GM21515 (cell line): ENCODE results near the gene RASSF10.

Source experiments
- ATAC-seq: cut with Tn5 transposase; IDR thresholded peaks from one replicate; pipeline ENCODE4 v1.9.1; 2021; ENCODE audit not compliant: unreplicated experiment

Gene RASSF10

GRCh38 chr11:12993626-12994025, 15.5 kb upstream of the RASSF10 start:
- ATAC-seq: no peak

- no peak for ATAC-seq
These were observed 14.6 kb upstream of the RASSF10 start for GRCh38 chr11:12994476-12994875.

GRCh38 chr11:12995188-12995587, 13.9 kb upstream of the RASSF10 start:
- no peak for ATAC-seq

GRCh38 chr11:12995823-12996222, 13.3 kb upstream of the RASSF10 start:
- ATAC-seq: no peak

- no peak for ATAC-seq
These were observed 11.9 kb upstream of the RASSF10 start for GRCh38 chr11:12997168-12997567.

- ATAC-seq: no peak
These were observed 10.8 kb upstream of the RASSF10 start for GRCh38 chr11:12998336-12998735.

GRCh38 chr11:12999597-12999996, 9.5 kb upstream of the RASSF10 start:
- ATAC-seq: no peak

- no peak for ATAC-seq
These were observed 9.0 kb upstream of the RASSF10 start for GRCh38 chr11:13000116-13000515.

- ATAC-seq: no peak
These were observed 8.4 kb upstream of the RASSF10 start for GRCh38 chr11:13000721-13001120.

GRCh38 chr11:13003736-13004493, 5.2 kb upstream of the RASSF10 start:
- no peak for ATAC-seq

GRCh38 chr11:13007182-13008060, 1.7 kb upstream of the RASSF10 start:
- ATAC-seq: no peak

GRCh38 chr11:13008061-13008435, 1.1 kb upstream of the RASSF10 start:
- no peak for ATAC-seq

GRCh38 chr11:13009476-13009920, 382 bp downstream of the RASSF10 start:
- ATAC-seq: no peak

GRCh38 chr11:13009921-13010748, 1.0 kb downstream of the RASSF10 start:
- ATAC-seq: no peak

GRCh38 chr11:13010749-13011465, 1.8 kb downstream of the RASSF10 start:
- ATAC-seq: no peak

GRCh38 chr11:13011466-13012055, 2.4 kb downstream of the RASSF10 start:
- no peak for ATAC-seq

GRCh38 chr11:13012056-13012661, 3.0 kb downstream of the RASSF10 start:
- no peak for ATAC-seq

- no peak for ATAC-seq
These were observed 4.0 kb downstream of the RASSF10 start for GRCh38 chr11:13013054-13013488.

- no peak for ATAC-seq
These were observed 6.6 kb downstream of the RASSF10 start for GRCh38 chr11:13015753-13016152.

GRCh38 chr11:13016415-13016814, 7.3 kb downstream of the RASSF10 start:
- ATAC-seq: no peak
